Hepatocyte (in vitro differentiated cells): ENCODE measurements around the gene IL1RAPL1. TPM values are rescaled to one million over a fixed set of nuclear protein-coding genes. Genes with fewer than 3 reads are reported as not detected.

ENCODE experiments used
- DNase-seq: peaks from one replicate; pipeline ENCODE4 v3.0.0-alpha.2; 2016; ENCODE audit warnings: low spot score
- H2AFZ ChIP-seq: fragments of 200-600 bp; sonication (generic); 2 replicates; pipeline ENCODE4 v1.6.0; 2016; ENCODE audit warnings: antibody characterized with exemption, mild to moderate bottlenecking
- H3K27ac ChIP-seq: fragments of 200-600 bp; sonication (generic); 2 replicates; pipeline ENCODE4 v1.5.1; 2016; ENCODE audit warnings: mild to moderate bottlenecking
- H3K27me3 ChIP-seq: fragments of 200-600 bp; sonication (generic); 2 replicates; pipeline ENCODE4 v1.6.1; 2016
- H3K36me3 ChIP-seq: fragments of 200-600 bp; sonication (generic); replicated peaks from 2 replicates; pipeline ENCODE4 v1.5.1; 2016; ENCODE audit warnings: low read depth; ENCODE audit not compliant: insufficient read depth
- H3K4me1 ChIP-seq: fragments of 200-600 bp; sonication (generic); 2 replicates; pipeline ENCODE4 v1.5.1; 2016; ENCODE audit warnings: mild to moderate bottlenecking, moderate library complexity; ENCODE audit not compliant: insufficient read depth
- H3K4me2 ChIP-seq: fragments of 200-600 bp; sonication (generic); 2 replicates; pipeline ENCODE4 v1.6.0; 2016
- H3K4me3 ChIP-seq: fragments of 200-600 bp; sonication (generic); 2 replicates; pipeline ENCODE4 v1.5.1; 2016; ENCODE audit warnings: mild to moderate bottlenecking
- H3K79me2 ChIP-seq: fragments of 200-600 bp; sonication (generic); 2 replicates; pipeline ENCODE4 v1.6.0; 2017; ENCODE audit warnings: mild to moderate bottlenecking
- H3K9me2 ChIP-seq: fragments of 200-600 bp; sonication (generic); replicated peaks from 2 replicates; pipeline ENCODE4 v1.6.0; 2017; ENCODE audit warnings: mild to moderate bottlenecking; ENCODE audit not compliant: insufficient read depth
- H3K9me3 ChIP-seq: fragments of 200-600 bp; sonication (generic); 2 replicates; pipeline ENCODE4 v1.5.1; 2016; ENCODE audit warnings: low read depth, mild to moderate bottlenecking
- H4K20me1 ChIP-seq: fragments of 200-600 bp; sonication (generic); 2 replicates; pipeline ENCODE4 v1.6.0; 2016; ENCODE audit warnings: mild to moderate bottlenecking; ENCODE audit not compliant: insufficient read depth, poor library complexity, severe bottlenecking
- EZH2 ChIP-seq: fragments of 200-600 bp; sonication (generic); IDR thresholded peaks from 2 replicates; pipeline ENCODE4 v1.6.1; 2016; ENCODE audit warnings: antibody characterized with exemption, mild to moderate bottlenecking, borderline replicate concordance
- EZH2phosphoT487 ChIP-seq: fragments of 200-600 bp; sonication (generic); IDR thresholded peaks from one replicate; pipeline ENCODE4 v1.6.1; 2018; ENCODE audit warnings: antibody characterized with exemption, mild to moderate bottlenecking, low read depth, moderate library complexity; ENCODE audit not compliant: unreplicated experiment, severe bottlenecking
- WGBS: methylation state at CpG from one replicate; pipeline ENCODE4 v1.1.6; 2016; ENCODE audit warnings: low lambda C conversion rate; ENCODE audit errors: missing lambda C conversion rate; 5-methylcytosine and 5-hydroxymethylcytosine counted together
- polyA plus RNA-seq: library from polyadenylated mRNA; unstranded; fragments of >200 nt; fragmentation: Nextera tagmentation; extraction: Ambion mirVana; gene quantifications from 2 replicates; pipeline ENCODE4 v1.2.1, GENCODE V29; 2016
- total RNA-seq: library from RNA; depleted of rRNA; stranded (reverse); fragments of >200 nt; gene quantifications from 2 replicates; pipeline ENCODE4 v1.2.3, GENCODE V29; 2014
- TF ChIP-seq, protein P1 (sequence below): fragments of 200-600 bp; sonication (generic); IDR thresholded peaks from 2 replicates; pipeline ENCODE4 v1.5.1; 2016; ENCODE audit warnings: antibody characterized with exemption, mild to moderate bottlenecking; ENCODE audit not compliant: poor library complexity

IL1RAPL1 gene
- 2.7 and 3.9 TPM in 2 replicates for total RNA-seq
- polyA plus RNA-seq, result 0.66 and 0.89 TPM in 2 replicates

DNA sequence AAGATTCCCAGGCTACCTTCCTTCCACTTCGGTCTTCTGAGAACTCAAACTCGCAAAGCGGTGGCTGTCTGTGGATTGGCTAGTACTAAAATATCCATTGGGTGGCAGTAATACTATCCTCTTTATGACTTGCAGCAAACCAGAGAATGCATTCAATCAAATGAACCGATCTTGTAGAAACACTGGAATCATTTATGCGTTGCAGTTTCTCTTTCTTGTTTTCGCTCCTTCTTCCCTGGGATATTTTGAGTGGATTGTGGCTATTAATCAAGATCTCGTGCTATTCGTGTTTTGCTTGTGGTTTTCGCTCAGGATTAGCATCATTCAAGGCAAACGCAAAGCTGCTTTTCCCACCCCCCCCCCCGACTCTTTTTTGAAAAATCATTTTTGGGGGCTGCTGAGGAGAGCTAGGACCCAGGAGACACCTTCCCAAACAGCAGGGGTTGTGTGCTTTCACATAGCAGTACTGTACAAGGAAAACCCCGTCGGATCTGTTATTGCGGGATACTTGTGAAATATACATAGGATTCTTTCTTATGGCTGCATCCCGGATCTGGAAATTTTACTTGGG is at the start of gene IL1RAPL1:
IL1RAPL1 (plus strand) TSS at position 466 of the 571 bp plus-strand sequence.
- Histone ChIP-seq H3K27me3 (no peaks in the 10 kb centered on the region), H2AFZ (peak within 1 kb of the TSS; percentile 50), H3K9me2 (no peaks in the 10 kb centered on the region), H3K9me3 (no peaks in the 10 kb centered on the region), H3K4me2 (peak within 1 kb of the TSS; percentile 81), H3K36me3 (no peaks in the 10 kb centered on the region), H3K27ac (peak within 1 kb of the TSS; percentile 12), H4K20me1 (no peaks in the 10 kb centered on the region), H3K4me1 (no peaks in the 10 kb centered on the region), H3K4me3 (peak within 1 kb of the TSS; percentile 46), H3K79me2 (no peaks in the 10 kb centered on the region)
- WGBS, result 40% methylated on average over 15 of the region's 15 CpGs
- DNase-seq, result peak; percentile 52
- TF ChIP-seq EZH2, result no peak
- TF ChIP-seq, protein P1, sequence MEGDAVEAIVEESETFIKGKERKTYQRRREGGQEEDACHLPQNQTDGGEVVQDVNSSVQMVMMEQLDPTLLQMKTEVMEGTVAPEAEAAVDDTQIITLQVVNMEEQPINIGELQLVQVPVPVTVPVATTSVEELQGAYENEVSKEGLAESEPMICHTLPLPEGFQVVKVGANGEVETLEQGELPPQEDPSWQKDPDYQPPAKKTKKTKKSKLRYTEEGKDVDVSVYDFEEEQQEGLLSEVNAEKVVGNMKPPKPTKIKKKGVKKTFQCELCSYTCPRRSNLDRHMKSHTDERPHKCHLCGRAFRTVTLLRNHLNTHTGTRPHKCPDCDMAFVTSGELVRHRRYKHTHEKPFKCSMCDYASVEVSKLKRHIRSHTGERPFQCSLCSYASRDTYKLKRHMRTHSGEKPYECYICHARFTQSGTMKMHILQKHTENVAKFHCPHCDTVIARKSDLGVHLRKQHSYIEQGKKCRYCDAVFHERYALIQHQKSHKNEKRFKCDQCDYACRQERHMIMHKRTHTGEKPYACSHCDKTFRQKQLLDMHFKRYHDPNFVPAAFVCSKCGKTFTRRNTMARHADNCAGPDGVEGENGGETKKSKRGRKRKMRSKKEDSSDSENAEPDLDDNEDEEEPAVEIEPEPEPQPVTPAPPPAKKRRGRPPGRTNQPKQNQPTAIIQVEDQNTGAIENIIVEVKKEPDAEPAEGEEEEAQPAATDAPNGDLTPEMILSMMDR, result peak; percentile 42

DNA sequence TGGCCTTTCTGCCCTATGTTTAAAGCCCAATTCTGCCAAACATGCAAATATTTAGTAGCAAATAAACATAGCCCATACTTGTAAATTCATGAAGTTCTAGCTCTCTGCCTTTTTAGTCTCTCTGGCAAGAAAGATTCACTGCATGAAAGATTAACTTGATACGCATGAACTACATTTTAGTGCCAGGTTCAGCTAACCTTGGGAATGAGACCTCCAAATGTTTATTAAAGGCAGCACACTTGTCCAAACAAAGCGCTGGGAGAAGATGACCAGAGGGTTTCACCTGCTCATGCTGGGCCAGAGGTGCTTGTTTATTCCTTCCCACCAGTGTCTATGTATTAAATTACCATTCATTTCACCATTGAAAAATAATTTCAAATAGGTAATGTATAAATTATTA is 44.5 kb upstream of the IL1RAPL1 start:
- Histone ChIP-seq H4K20me1 (no peaks in the 10 kb centered on the region), H3K79me2 (no peaks in the 10 kb centered on the region), H3K9me3 (no peaks in the 10 kb centered on the region), H2AFZ (no peak overlapping the region), H3K4me1 (no peaks in the 10 kb centered on the region), H3K4me2 (no peak overlapping the region), H3K27me3 (no peaks in the 10 kb centered on the region), H3K27ac (no peak overlapping the region), H3K36me3 (no peaks in the 10 kb centered on the region), H3K9me2 (no peaks in the 10 kb centered on the region), H3K4me3 (no peak overlapping the region)
- no peak for DNase-seq
- TF ChIP-seq EZH2 (no peak), EZH2phosphoT487 (no peak)
- TF ChIP-seq, protein P1, result no peak
- 78% methylated on average over 2 of the region's 2 CpGs for whole genome bisulfite sequencing

DNA sequence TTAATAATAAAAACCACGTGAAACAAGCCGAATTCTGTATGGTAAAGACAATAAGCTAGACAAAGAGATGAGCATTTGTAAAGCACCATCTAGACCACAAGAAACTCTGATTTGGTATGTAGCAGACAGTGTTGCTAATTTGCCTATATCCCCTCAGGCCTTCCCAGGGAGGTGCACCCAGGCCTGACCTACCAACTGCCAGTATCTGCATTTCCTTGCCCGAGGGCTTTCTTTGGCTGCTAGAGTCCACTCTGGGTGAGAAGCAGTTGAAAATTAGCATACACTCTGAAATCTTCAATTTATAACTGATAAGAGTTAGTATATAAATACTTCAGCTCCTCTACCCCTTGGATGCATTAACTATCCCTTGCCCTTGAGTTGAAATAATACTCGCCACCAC is 37.4 kb upstream of the IL1RAPL1 start:
- H3K4me3 ChIP-seq, result no peak overlapping the region
- H3K36me3 ChIP-seq, result no peaks in the 10 kb centered on the region
- H3K9me3 ChIP-seq, result no peaks in the 10 kb centered on the region
- H3K9me2 ChIP-seq, result no peaks in the 10 kb centered on the region
- no peak overlapping the region for H3K27ac ChIP-seq
- no peak overlapping the region for H3K4me2 ChIP-seq
- WGBS, result 73% methylated on average over 4 of the region's 4 CpGs
- H4K20me1 ChIP-seq, result no peaks in the 10 kb centered on the region
- no peak for DNase-seq
- no peak overlapping the region for H2AFZ ChIP-seq
- no peaks in the 10 kb centered on the region for H3K4me1 ChIP-seq
- H3K79me2 ChIP-seq, result no peaks in the 10 kb centered on the region
- H3K27me3 ChIP-seq, result no peaks in the 10 kb centered on the region
- TF ChIP-seq EZH2 (no peak), EZH2phosphoT487 (no peak)
- TF ChIP-seq, protein P1, result no peak
